Measurements from ENCODE around the gene TMEM17.

The TMEM17 gene

DNA sequence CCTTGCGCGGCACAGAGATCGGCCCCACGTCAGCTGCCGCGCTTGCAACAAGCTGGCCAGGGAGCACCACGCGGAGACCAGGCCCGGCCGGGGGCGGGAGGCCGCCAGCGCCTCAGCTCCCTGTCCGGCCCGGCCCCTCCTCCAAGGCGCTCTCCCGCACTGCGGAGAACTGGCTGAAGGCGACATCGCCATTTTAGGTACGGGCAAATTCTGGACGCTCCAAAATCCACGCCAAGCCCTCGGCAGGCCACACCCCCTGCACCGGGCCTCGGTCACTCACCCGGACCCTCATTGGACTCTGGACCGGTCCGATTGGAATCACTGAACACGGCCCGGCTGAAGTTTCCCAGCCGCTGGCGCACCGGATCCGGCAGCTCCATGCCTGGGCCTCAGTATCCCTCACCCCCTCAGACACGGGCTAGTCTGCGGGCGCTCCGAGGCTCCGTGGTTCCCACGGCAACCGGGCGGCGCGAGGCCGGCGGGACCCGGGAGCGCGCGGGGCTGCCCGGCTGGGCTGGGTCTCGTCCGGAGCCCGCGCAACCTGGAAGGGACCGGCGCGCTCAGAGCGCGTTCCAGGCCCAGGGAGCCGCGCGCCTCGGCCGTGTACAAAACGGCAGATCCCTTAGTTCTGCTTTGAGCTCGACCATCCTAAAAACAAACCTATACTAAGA lies at the start of gene TMEM17:
TMEM17 (minus strand) TSS at position 446 of the 671 bp plus-strand sequence; CDS start at position 380, 66 bp downstream.
- TF ChIP-seq, protein P1, sequence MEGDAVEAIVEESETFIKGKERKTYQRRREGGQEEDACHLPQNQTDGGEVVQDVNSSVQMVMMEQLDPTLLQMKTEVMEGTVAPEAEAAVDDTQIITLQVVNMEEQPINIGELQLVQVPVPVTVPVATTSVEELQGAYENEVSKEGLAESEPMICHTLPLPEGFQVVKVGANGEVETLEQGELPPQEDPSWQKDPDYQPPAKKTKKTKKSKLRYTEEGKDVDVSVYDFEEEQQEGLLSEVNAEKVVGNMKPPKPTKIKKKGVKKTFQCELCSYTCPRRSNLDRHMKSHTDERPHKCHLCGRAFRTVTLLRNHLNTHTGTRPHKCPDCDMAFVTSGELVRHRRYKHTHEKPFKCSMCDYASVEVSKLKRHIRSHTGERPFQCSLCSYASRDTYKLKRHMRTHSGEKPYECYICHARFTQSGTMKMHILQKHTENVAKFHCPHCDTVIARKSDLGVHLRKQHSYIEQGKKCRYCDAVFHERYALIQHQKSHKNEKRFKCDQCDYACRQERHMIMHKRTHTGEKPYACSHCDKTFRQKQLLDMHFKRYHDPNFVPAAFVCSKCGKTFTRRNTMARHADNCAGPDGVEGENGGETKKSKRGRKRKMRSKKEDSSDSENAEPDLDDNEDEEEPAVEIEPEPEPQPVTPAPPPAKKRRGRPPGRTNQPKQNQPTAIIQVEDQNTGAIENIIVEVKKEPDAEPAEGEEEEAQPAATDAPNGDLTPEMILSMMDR (IDR thresholded peaks at IDR 0.05; ENCODE audit: control insufficient read depth, extremely low read depth, insufficient read depth), result no peak
- DNase-seq (ENCODE audit: low read depth), result no peak
- peak within 1 kb of the TSS; percentile 55 for H3K4me3 ChIP-seq (ENCODE audit: low read depth, low read length)

- DNase-seq (ENCODE audit: low read depth), result no peak
- TF ChIP-seq, protein P1 (IDR thresholded peaks at IDR 0.05; ENCODE audit: control insufficient read depth, extremely low read depth, insufficient read depth), result no peak
- H3K4me3 ChIP-seq (ENCODE audit: low read depth, low read length), result no peak overlapping the region
Observed at GRCh38 chr2:62554440-62554839, 48.4 kb upstream of the TMEM17 start.

- TF ChIP-seq, protein P1 (IDR thresholded peaks at IDR 0.05; ENCODE audit: control insufficient read depth, extremely low read depth, insufficient read depth), result no peak
- H3K4me3 ChIP-seq (ENCODE audit: low read depth, low read length), result no peak overlapping the region
- DNase-seq (ENCODE audit: low read depth), result no peak
Observed at GRCh38 chr2:62550461-62550860, 44.5 kb upstream of the TMEM17 start.

GRCh38 chr2:62547854-62548253 lies 41.9 kb upstream of the TMEM17 start:
- TF ChIP-seq, protein P1 (IDR thresholded peaks at IDR 0.05; ENCODE audit: control insufficient read depth, extremely low read depth, insufficient read depth), result no peak
- no peak for DNase-seq (ENCODE audit: low read depth)
- H3K4me3 ChIP-seq (ENCODE audit: low read depth, low read length), result no peak overlapping the region

DNA sequence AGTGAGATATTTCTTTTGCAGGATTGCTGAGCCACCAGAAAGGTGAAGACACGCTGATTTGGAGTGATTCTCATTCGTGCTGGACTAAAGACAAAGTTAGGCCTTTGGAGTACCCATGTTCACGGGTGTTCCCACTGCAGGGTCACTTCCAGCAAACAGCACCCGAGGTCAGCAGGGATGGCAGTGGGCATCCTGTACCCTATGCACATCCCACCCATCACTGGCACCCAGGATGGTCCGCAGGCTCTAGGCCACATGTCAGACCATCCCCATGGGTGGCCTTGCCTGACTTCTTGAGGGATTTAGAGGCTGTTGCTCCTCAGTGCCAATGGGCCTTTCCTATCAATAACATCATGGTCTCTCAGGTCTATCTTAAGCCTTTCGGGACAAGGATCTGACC lies 39.3 kb upstream of the TMEM17 start:
- TF ChIP-seq, protein P1 (IDR thresholded peaks at IDR 0.05; ENCODE audit: control insufficient read depth, extremely low read depth, insufficient read depth), result no peak
- no peak overlapping the region for H3K4me3 ChIP-seq (ENCODE audit: low read depth, low read length)

DNA sequence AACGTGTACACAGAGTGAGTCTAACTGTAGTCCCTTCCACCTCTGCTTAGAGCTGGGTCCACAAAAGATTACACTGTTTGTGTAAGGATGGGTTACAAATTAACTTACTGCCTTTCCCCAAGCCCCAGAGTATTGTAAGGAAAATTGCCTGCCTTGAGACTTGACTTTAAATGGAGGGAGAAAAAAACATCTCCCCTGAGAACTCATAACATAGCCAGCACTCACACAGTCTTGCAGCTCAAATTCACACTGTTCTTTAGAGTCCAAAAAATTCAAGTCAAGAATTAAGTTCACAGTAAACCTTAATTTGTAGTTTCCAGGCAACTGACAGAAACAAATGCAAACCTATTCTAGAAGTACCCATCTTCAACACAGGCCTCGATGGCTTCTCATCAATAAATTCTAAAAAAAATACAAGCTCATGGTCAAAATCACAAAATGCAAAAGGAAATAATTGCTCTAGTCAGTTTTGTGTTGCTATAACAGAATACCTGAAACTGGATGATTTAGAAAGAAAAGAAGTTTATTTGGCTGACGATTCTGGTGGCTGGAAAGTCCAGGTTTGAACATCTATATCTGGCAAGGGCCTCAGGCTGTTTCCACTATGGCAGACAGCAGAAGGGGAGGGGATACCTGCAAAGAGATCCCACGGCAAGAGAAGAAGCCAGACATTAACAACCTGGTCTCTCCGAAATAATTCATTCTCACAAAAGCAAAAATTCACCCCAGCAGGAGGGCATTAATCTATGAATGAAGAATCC lies 34.6 kb upstream of the TMEM17 start:
- TF ChIP-seq, protein P1 (IDR thresholded peaks at IDR 0.05; ENCODE audit: control insufficient read depth, extremely low read depth, insufficient read depth), result no peak
- no peak for DNase-seq (ENCODE audit: low read depth)
- H3K4me3 ChIP-seq (ENCODE audit: low read depth, low read length), result no peak overlapping the region

More for the DNA sequence above, 39.3 kb upstream of the TMEM17 start:
- DNase-seq (ENCODE audit: low read depth), result no peak
